ENCODE measurements around the gene TAF4B. TPM values are rescaled to one million over a fixed set of nuclear protein-coding genes. Genes with fewer than 3 reads are reported as not detected.

Gene TAF4B
- total RNA-seq, 4 donors from 2014 or later, result 1.9 to 38.0 (median 6.5) TPM

DNA sequence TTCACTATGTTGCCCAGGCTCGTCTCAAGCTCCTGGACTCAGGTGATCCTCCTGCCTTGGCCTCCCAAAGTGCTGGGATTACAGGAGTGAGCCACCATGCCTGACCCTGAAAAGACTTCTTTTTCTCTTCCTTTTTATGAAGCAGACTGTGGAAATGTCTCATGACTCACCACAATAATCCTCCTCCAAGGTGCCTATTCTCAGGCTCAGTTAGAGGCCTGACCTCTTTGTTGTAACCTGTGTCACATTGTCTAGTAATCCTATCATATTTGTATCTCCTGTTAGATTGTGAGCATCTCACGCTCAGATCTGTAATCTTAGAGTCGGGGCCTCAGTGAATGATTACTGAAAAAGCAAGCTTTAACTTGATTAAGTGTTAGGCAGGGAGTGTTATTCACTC, 18.3 kb upstream of the TAF4B start:
- Histone ChIP-seq H3K27ac (no peak overlapping the region), H3K4me1 (no peaks in the 10 kb centered on the region), H3K36me3 (no peaks in the 10 kb centered on the region), H3K4me3 (no peak overlapping the region), H3K27me3 (no peaks in the 10 kb centered on the region), H3K9me3 (no peaks in the 10 kb centered on the region)
- no peak for TF ChIP-seq POLR2A (IDR thresholded peaks at IDR 0.05)
- TF ChIP-seq, protein P1, sequence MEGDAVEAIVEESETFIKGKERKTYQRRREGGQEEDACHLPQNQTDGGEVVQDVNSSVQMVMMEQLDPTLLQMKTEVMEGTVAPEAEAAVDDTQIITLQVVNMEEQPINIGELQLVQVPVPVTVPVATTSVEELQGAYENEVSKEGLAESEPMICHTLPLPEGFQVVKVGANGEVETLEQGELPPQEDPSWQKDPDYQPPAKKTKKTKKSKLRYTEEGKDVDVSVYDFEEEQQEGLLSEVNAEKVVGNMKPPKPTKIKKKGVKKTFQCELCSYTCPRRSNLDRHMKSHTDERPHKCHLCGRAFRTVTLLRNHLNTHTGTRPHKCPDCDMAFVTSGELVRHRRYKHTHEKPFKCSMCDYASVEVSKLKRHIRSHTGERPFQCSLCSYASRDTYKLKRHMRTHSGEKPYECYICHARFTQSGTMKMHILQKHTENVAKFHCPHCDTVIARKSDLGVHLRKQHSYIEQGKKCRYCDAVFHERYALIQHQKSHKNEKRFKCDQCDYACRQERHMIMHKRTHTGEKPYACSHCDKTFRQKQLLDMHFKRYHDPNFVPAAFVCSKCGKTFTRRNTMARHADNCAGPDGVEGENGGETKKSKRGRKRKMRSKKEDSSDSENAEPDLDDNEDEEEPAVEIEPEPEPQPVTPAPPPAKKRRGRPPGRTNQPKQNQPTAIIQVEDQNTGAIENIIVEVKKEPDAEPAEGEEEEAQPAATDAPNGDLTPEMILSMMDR (IDR thresholded peaks at IDR 0.05), result no peak
- no peak for DNase-seq

DNA sequence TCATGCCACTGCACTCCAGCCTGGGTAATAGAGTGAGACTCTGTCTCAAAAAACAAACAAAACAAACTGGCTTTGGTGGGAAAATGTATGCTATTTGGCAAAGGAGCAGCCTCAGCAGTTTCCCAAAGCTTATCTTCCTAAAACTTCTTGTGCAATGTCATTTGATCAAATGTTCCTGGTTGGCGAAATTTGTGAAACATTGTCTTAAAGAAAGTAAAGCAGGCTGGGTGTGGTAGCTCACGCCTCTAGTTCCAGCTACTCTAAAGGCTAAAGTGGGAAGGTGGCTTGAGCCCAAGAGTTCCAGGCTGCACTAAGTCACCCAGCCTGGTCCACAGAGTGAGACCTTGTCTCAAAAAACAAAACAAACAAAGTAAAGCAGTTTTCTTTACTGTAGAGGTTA, 17.3 kb upstream of the TAF4B start:
- TF ChIP-seq, protein P1 (IDR thresholded peaks at IDR 0.05), result no peak
- TF ChIP-seq POLR2A (IDR thresholded peaks at IDR 0.05), result no peak
- H3K4me3 ChIP-seq, result no peak overlapping the region
- no peaks in the 10 kb centered on the region for H3K36me3 ChIP-seq
- H3K9me3 ChIP-seq, result no peaks in the 10 kb centered on the region
- no peaks in the 10 kb centered on the region for H3K4me1 ChIP-seq
- H3K27ac ChIP-seq, result no peak overlapping the region
- no peak for DNase-seq
- no peaks in the 10 kb centered on the region for H3K27me3 ChIP-seq

DNA sequence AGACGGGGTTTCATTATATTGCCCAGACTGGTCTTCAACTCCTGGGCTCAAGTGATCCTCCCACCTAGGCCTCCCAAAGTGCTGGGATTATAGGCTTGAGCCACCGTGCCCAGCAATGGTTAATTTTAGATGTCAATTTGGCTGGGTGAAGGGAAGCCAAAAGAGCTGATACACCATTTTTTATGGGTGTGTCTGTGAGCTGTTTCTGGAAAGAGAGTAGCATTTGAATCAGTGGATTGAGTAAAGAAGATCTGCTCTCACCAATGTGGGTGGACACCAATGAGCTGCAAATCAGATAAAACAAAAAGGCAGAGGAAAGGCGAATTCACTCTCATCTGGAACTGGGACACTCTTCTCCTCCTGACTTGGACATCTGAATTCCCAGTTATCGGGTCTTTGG, 16.1 kb upstream of the TAF4B start:
- Histone ChIP-seq H3K4me3 (no peak overlapping the region), H3K4me1 (peaks cover 0 to 4% (median 0%) of the 10 kb centered on the region in 4 donors), H3K9me3 (no peaks in the 10 kb centered on the region), H3K27ac (no peak overlapping the region), H3K27me3 (no peaks in the 10 kb centered on the region), H3K36me3 (no peaks in the 10 kb centered on the region)
- TF ChIP-seq, protein P1 (IDR thresholded peaks at IDR 0.05), result no peak
- TF ChIP-seq POLR2A (IDR thresholded peaks at IDR 0.05), result no peak
- DNase-seq, result no peak

DNA sequence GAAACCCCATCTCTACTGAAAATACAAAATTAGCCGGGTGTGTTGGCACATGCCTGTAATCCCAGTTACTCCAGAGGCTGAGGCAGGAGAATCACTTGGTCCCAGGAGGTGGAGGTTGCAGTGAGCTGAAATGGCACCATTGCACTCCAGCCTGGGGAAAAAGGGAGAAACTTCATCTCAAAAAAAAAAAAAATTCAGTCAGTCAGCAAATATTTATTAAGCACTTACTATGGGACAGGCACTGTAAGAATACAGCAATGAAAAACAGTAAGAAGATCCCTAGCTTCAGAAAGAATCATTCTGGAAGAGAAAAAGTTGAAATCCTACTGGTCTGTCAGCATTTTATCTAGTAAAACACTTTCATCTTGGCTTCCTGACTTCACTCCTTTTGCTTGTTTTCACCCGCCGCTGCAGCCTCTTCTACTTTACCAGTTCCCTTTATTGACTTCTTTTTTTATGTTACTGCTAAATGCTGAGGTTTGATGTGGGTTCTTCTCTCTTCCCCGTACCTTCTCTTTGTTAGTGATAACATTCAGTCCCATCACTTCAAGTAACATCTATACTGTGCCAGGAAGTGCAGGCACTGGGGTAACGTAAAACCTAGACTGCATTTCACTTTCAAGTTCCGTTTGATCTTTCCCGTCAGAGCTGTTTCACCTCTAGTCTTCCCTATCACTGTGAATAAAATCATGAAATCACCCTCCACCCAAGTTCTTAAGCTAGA, 10.8 kb upstream of the TAF4B start:
- no peaks in the 10 kb centered on the region for H3K9me3 ChIP-seq
- no peak overlapping the region for H3K4me3 ChIP-seq
- TF ChIP-seq, protein P1 (IDR thresholded peaks at IDR 0.05), result no peak
- TF ChIP-seq POLR2A (IDR thresholded peaks at IDR 0.05), result no peak
- H3K4me1 ChIP-seq, result peaks cover 0 to 5% (median 2%) of the 10 kb centered on the region in 4 donors
- peak overlapping the region in 2 of 4 donors; percentile 63 to 72 for H3K27ac ChIP-seq
- DNase-seq, result peak in 2 of 3 donors; percentile 66 to 77
- no peaks in the 10 kb centered on the region for H3K27me3 ChIP-seq
- H3K36me3 ChIP-seq, result no peaks in the 10 kb centered on the region

DNA sequence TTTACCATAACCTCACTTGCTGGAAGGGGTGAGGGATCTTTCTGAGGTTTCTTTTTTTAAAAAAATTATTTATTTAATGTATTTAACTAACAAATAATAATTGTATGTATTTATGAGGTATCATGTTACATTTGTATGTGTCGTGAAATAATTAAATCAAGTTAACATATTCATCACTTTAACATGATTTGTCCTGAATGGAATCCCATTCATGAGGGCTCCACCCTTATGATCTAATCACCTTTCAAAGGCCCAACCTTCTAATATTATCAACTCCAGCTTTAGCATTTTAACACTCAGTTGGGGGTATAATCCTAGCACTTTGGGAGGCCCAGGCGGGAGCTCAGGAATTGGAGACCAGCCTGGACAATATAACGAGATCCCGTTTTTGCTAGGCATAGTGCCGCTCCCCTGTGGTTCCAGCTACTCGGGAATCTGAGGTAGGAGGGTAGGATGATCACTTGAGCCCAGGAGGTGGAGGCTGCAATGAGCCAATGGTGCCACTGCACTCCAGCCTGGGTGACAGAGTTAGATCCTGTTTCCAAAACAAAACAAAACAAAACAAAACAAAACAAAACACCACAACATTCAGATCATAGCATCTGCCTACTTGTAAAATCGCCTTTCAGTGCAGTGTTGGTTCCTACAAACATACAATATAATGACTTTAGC, 1.1 kb upstream of the TAF4B start:
- no peak overlapping the region for H3K4me3 ChIP-seq
- TF ChIP-seq, protein P1 (IDR thresholded peaks at IDR 0.05), result no peak
- TF ChIP-seq POLR2A (IDR thresholded peaks at IDR 0.05), result no peak
- peaks cover 0 to 6% (median 2%) of the 10 kb centered on the region in 4 donors for H3K4me1 ChIP-seq
- H3K9me3 ChIP-seq, result no peaks in the 10 kb centered on the region
- H3K27ac ChIP-seq, result no peak overlapping the region
- no peaks in the 10 kb centered on the region for H3K27me3 ChIP-seq
- no peaks in the 10 kb centered on the region for H3K36me3 ChIP-seq
- no peak for DNase-seq

All from Peyer's patch (tissue), 4 donors.